Measurements from ENCODE around the gene SUMO3.
A peak's percentile ranks its signal among the peaks of the same experiment; 100 is the strongest.

The SUMO3 gene

DNA sequence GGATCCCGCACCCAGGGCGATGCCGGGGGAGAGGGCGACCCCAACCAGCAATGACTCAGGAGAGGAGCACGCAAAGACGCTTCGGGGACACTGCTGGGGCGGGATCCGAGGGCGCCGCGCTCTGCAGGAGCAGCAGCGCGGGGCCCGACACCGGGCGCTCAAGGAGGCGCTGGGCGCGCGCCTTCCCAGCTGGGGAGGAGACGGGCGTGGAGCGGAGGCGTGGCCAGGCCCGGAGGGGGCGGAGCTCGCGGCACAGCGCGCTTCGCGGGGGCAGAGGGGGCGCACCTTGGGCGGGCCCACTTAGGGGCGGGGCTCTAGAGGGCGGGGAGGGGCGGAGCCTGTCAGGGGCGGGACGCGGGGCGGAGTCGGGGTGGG, 369 bp downstream of the SUMO3 start:
- no peaks in the 10 kb centered on the region for H3F3A ChIP-seq (ENCODE audit: insufficient read depth, low read length)
- peak overlapping the region; percentile 40; the same call in 1 of the 2 replicates for H3K9ac ChIP-seq (ENCODE audit: low read length)
- peaks cover 22% of the 10 kb centered on the region for H4K20me1 ChIP-seq (ENCODE audit: insufficient read depth, low read length)
- no peaks in the 10 kb centered on the region for H3K36me3 ChIP-seq (replicated peaks; ENCODE audit: insufficient read depth, low read length)
- H3K9me2 ChIP-seq (replicated peaks; ENCODE audit: insufficient read depth, low read length), result no peaks in the 10 kb centered on the region
- TF ChIP-seq EZH2phosphoT487 (IDR thresholded peaks at IDR 0.05; ENCODE audit: low read length) (no peak), CTCF (IDR thresholded peaks at IDR 0.05; ENCODE audit: low read length) (no peak), EZH2 (optimal IDR thresholded peaks at IDR 0.05; ENCODE audit: low read depth, low read length) (no peak)
- peak overlapping the region; percentile 88 for H3K4me2 ChIP-seq (ENCODE audit: low read depth, low read length)
- peak; percentile 97 for DNase-seq
- H2AFZ ChIP-seq (ENCODE audit: low read length), result no peak overlapping the region; the same call in 1 of the 2 replicates
- H3K27ac ChIP-seq (ENCODE audit: low read length), result no peak overlapping the region
- peaks cover 13% of the 10 kb centered on the region for H3K27me3 ChIP-seq (replicated peaks; ENCODE audit: insufficient read depth, low read length)
- H3K4me1 ChIP-seq (ENCODE audit: low read length), result no peaks in the 10 kb centered on the region
- H3K79me2 ChIP-seq (ENCODE audit: low read length), result peaks cover 50% of the 10 kb centered on the region
- H3K4me3 ChIP-seq (ENCODE audit: low read length), result peak overlapping the region; percentile 71
- no peaks in the 10 kb centered on the region for H3K9me3 ChIP-seq (replicated peaks; ENCODE audit: insufficient read depth, low read length)

DNA sequence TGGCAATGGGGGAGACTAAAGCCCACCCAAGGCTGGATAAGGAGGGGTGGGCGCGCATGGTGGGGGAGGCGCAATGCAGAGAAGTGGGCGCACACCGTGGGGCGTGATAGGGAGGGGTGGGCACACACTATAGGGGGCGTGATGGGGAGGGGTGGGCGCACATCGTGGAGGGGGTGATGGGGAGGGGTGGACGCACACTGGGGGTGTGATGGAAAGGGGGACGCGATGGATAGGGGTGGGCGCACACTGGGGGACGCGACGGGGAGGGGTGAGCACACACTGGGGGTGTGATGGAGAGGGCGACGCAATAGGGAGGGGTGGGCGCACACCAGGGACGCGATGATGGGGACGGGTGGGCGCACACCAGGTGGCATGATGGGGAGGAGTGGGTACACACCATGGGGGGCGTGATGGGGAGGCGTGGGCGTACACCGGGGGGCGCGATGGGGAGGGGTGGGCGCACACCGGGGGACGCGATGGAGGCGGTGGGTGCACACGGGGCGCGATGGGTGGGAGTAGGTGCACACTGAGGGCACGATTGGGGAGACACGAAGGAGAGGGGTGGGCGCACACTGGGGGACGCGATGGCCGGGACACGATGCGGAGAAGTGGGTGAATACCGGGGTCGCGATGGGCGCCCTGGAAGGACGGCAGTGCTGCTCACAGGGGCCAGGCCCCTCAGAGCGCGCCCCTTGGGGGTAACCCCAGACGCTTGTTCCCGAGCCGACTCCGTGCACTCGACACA, 929 bp downstream of the SUMO3 start:
- Histone ChIP-seq H3K9me3 (replicated peaks; ENCODE audit: insufficient read depth, low read length) (no peaks in the 10 kb centered on the region), H3K27ac (ENCODE audit: low read length) (no peak overlapping the region), H4K20me1 (ENCODE audit: insufficient read depth, low read length) (peaks cover 22% of the 10 kb centered on the region), H3F3A (ENCODE audit: insufficient read depth, low read length) (no peaks in the 10 kb centered on the region), H3K4me3 (ENCODE audit: low read length) (peak overlapping the region; percentile 71), H3K36me3 (replicated peaks; ENCODE audit: insufficient read depth, low read length) (no peaks in the 10 kb centered on the region), H3K9ac (ENCODE audit: low read length) (peak overlapping the region; percentile 39; the same call in 1 of the 2 replicates), H3K4me1 (ENCODE audit: low read length) (no peaks in the 10 kb centered on the region), H3K27me3 (replicated peaks; ENCODE audit: insufficient read depth, low read length) (peaks cover 7% of the 10 kb centered on the region; the same call in 1 of the 2 replicates), H3K4me2 (ENCODE audit: low read depth, low read length) (peak overlapping the region; percentile 88), H2AFZ (ENCODE audit: low read length) (no peak overlapping the region; the same call in 1 of the 2 replicates), H3K9me2 (replicated peaks; ENCODE audit: insufficient read depth, low read length) (no peaks in the 10 kb centered on the region), H3K79me2 (ENCODE audit: low read length) (peaks cover 55% of the 10 kb centered on the region)
- DNase-seq, result no peak
- TF ChIP-seq EZH2 (optimal IDR thresholded peaks at IDR 0.05; ENCODE audit: low read depth, low read length) (no peak), EZH2phosphoT487 (IDR thresholded peaks at IDR 0.05; ENCODE audit: low read length) (no peak), CTCF (IDR thresholded peaks at IDR 0.05; ENCODE audit: low read length) (no peak)

- Histone ChIP-seq H3K4me2 (ENCODE audit: low read depth, low read length) (no peak overlapping the region), H3F3A (ENCODE audit: insufficient read depth, low read length) (no peaks in the 10 kb centered on the region), H3K4me3 (ENCODE audit: low read length) (no peak overlapping the region), H3K9me3 (replicated peaks; ENCODE audit: insufficient read depth, low read length) (no peaks in the 10 kb centered on the region), H2AFZ (ENCODE audit: low read length) (no peak overlapping the region), H3K9me2 (replicated peaks; ENCODE audit: insufficient read depth, low read length) (no peaks in the 10 kb centered on the region), H3K79me2 (ENCODE audit: low read length) (peaks cover 63% of the 10 kb centered on the region), H3K27me3 (replicated peaks; ENCODE audit: insufficient read depth, low read length) (0 out of 2 replicates have a peak, but pooled peaks cover 2% of the 10 kb centered on the region), H3K9ac (ENCODE audit: low read length) (no peak overlapping the region), H3K27ac (ENCODE audit: low read length) (no peak overlapping the region), H3K36me3 (replicated peaks; ENCODE audit: insufficient read depth, low read length) (no peaks in the 10 kb centered on the region), H4K20me1 (ENCODE audit: insufficient read depth, low read length) (peaks cover 22% of the 10 kb centered on the region), H3K4me1 (ENCODE audit: low read length) (no peaks in the 10 kb centered on the region)
- no peak for TF ChIP-seq EZH2phosphoT487 (IDR thresholded peaks at IDR 0.05; ENCODE audit: low read length)
- TF ChIP-seq CTCF (IDR thresholded peaks at IDR 0.05; ENCODE audit: low read length), result no peak
- TF ChIP-seq EZH2 (optimal IDR thresholded peaks at IDR 0.05; ENCODE audit: low read depth, low read length), result no peak
- DNase-seq, result no peak
Measured at GRCh38 chr21:44815852-44816628, 1.8 kb downstream of the SUMO3 start.

Measured in MM.1S (cell line).